Activated naive CD8-positive, alpha-beta T cell treated with anti-CD3 and anti-CD28 coated beads for 36 hours (primary cell): Measurements from ENCODE around the gene TMEM54. TPM values are rescaled to one million over a fixed set of nuclear protein-coding genes. Genes with fewer than 3 reads are reported as not detected.

Experiments used
- DNase-seq: peaks from one replicate; pipeline ENCODE4 v3.0.0; 2021
- H3K27ac Mint-ChIP-seq: one replicate; pipeline ENCODE4 v1.8.0; 2022; ENCODE audit warnings: mild to moderate bottlenecking, moderate library complexity, mixed read lengths
- H3K27me3 Mint-ChIP-seq: one replicate; pipeline ENCODE4 v1.8.0; 2022; ENCODE audit warnings: mild to moderate bottlenecking, mixed read lengths
- H3K36me3 Mint-ChIP-seq: one replicate; pipeline ENCODE4 v1.8.0; 2021; ENCODE audit warnings: mild to moderate bottlenecking, mixed read lengths
- H3K4me1 Mint-ChIP-seq: one replicate; pipeline ENCODE4 v1.8.0; 2021; ENCODE audit warnings: mixed read lengths
- H3K4me3 Mint-ChIP-seq: one replicate; pipeline ENCODE4 v1.8.0; 2022; ENCODE audit warnings: mild to moderate bottlenecking, moderate library complexity, mixed read lengths
- H3K9me3 Mint-ChIP-seq: one replicate; pipeline ENCODE4 v1.8.0; 2022; ENCODE audit warnings: mixed read lengths
- total RNA-seq, 2 experiments: library from RNA; stranded (reverse); gene quantifications; one replicate each; pipeline ENCODE4 v1.2.3, GENCODE V29; 2021

TMEM54 gene
- total RNA-seq, 2 experiments from 2014 or later, result 1.2 to 1.4 TPM

DNA sequence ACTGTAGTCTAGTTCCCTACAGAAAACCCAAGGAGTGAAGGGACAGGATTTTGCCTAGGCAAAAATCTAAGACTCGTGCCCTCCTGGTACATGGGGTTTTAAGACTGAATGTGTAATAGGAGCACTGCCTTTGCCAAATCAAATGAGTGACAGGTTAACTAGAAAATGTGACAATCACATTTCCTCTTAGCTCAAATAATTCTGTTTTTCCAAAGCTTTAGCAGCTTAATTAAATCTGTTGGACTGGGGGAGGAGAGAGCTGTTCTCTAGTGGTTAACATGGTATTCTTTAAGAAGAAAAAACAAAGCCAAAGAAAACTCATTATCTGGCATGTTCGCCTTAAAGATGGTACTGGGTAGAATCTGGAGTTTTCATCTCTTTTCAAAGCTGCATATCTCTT, 43.1 kb downstream of the TMEM54 start:
- no peak overlapping the region for H3K4me3 Mint-ChIP-seq
- no peaks in the 10 kb centered on the region for H3K9me3 Mint-ChIP-seq
- no peak overlapping the region for H3K27ac Mint-ChIP-seq
- no peaks in the 10 kb centered on the region for H3K4me1 Mint-ChIP-seq
- no peak for DNase-seq
- no peaks in the 10 kb centered on the region for H3K27me3 Mint-ChIP-seq
- peaks cover 13% of the 10 kb centered on the region for H3K36me3 Mint-ChIP-seq

- H3K4me3 Mint-ChIP-seq, result no peak overlapping the region
- no peaks in the 10 kb centered on the region for H3K9me3 Mint-ChIP-seq
- H3K36me3 Mint-ChIP-seq, result peaks cover 13% of the 10 kb centered on the region
These were observed 45.1 kb downstream of the TMEM54 start for GRCh38 chr1:32855861-32856617.

GRCh38 chr1:32848354-32849063, 52.7 kb downstream of the TMEM54 start:
- Mint-ChIP-seq H3K9me3 (no peaks in the 10 kb centered on the region), H3K27ac (no peak overlapping the region)

More at GRCh38 chr1:32855861-32856617, 45.1 kb downstream of the TMEM54 start:
- no peak overlapping the region for H3K27ac Mint-ChIP-seq
- H3K4me1 Mint-ChIP-seq, result no peaks in the 10 kb centered on the region
- DNase-seq, result no peak
- H3K27me3 Mint-ChIP-seq, result no peaks in the 10 kb centered on the region

More at GRCh38 chr1:32848354-32849063, 52.7 kb downstream of the TMEM54 start:
- no peak for DNase-seq
- Mint-ChIP-seq H3K4me3 (no peak overlapping the region), H3K36me3 (peaks cover 16% of the 10 kb centered on the region), H3K4me1 (peaks cover 2% of the 10 kb centered on the region), H3K27me3 (no peaks in the 10 kb centered on the region)

Other genes with a start within 250 kb of the TMEM54 start
- gene SYNC, start 198.6 kb downstream of the TMEM54 start, total RNA-seq, result not detected
- gene YARS1, start 84.0 kb downstream of the TMEM54 start, total RNA-seq, result 100 to 1,000 TPM; 250 to 267 TPM
- gene S100PBP, start 83.7 kb downstream of the TMEM54 start, total RNA-seq, result 10 to 100 TPM; 24.6 to 28.5 TPM
- not detected for gene FNDC5, start 30.5 kb downstream of the TMEM54 start, total RNA-seq
- under 1 TPM in 1 of 2 experiments, not detected in 1; 0.29 TPM for gene HPCA, start 14.9 kb downstream of the TMEM54 start, total RNA-seq
- 10 to 100 TPM in 1 of 2 experiments, 1 to 10 TPM in 1; 8.8 to 10.2 TPM for gene RNF19B, start 63.4 kb upstream of the TMEM54 start, total RNA-seq
- 100 to 1,000 TPM; 372 to 389 TPM for gene AK2, start 135.5 kb upstream of the TMEM54 start, total RNA-seq
- 1 to 10 TPM; 1.8 to 3.6 TPM for gene AZIN2, start 179.8 kb upstream of the TMEM54 start, total RNA-seq